GM19468 (cell line): ENCODE measurements around the gene MIOS.
"Not testable (repeated sequence)": the region's sequence is repeated elsewhere in the genome, so short reads cannot be mapped to it uniquely, and the experiment has no call there.

Source experiments
- ATAC-seq: cut with Tn5 transposase; IDR thresholded peaks from one replicate; pipeline ENCODE4 v1.9.1; 2021; ENCODE audit warnings: mild to moderate bottlenecking, moderate library complexity, moderate number of reproducible peaks; ENCODE audit not compliant: unreplicated experiment; ENCODE audit errors: extremely low read depth

The MIOS gene

DNA sequence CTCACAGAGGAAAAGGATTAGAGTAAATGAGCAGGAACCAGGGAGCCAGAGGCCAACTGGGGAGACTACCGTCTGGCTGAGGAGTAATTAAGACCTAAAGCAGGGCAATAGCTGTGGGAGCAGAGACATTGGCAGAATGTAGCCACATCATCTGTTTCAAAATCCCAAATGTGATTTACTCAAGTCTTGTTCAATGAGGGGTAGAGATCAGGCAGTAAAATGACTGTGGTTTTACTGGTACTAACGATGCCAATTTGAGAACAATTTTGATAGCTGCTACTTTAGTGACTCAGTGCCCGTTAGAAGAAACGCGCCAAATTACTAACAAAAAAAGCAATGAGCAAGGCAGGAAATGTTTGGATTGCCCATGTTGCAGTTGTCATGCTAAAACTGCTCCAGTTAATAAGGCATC lies 12.7 kb upstream of the MIOS start:
- ATAC-seq = no peak

DNA sequence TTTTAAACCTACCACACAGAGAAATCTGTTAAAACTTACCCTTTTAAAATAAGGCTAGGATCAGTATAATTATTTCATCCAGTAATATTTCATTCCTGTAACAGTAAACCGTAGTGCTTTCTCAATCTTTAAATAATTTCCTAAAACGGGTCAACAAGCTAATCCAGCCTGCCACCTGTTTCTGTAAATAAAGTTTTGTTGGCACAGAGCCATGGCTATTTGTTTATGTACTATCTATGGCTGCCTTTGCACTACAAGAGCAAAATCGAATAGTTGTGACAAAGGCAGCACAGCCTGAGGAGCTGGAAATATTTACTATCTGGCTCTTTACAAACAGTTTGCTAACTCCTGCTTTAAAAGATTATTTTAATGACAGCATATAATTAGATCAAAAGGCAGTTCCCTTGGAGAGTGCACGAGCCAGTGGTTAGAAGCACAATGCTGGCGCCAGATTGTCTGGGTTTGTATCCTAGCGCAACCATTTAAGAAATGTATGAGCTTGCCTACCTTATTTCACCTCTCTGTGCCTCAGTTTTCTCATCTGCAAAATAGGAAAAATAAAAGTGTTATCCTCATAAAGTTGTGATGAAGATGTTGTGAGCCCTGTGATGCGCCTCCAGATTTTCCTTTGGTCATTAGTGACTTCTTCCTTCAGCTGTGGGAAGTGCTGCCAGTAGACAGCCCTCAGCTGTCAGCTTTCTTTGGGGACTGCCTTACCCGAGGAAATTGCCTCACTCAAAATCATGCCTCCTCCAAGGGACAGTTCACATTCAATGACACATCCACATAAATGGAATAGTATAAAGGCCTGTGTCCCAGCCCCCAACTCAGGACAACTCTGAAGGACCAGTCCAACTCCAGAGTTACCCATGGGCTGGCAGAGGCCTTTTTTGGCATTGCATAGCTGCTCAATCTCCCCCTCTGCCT lies 11.8 kb upstream of the MIOS start:
- ATAC-seq = no peak

DNA sequence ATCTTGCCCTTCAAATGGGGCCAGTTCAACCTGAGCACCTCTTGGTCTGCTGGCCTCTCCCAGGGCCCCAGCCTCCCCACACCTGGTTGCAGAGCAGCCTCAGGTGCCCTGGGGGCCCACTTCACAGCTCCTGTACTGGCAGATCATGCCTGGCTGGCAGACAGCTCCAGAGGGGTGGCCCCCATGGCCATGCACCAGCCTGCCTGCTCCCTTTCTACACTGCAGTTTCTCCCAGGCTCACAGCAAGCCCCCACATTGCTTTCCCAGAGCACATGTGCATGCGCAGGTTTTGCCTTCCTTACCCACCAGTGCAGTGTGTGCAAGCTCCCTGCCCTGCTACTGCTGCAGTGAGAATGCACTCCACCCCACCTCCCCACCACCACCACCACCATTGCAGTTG lies 9.8 kb upstream of the MIOS start:
- ATAC-seq = no peak

DNA sequence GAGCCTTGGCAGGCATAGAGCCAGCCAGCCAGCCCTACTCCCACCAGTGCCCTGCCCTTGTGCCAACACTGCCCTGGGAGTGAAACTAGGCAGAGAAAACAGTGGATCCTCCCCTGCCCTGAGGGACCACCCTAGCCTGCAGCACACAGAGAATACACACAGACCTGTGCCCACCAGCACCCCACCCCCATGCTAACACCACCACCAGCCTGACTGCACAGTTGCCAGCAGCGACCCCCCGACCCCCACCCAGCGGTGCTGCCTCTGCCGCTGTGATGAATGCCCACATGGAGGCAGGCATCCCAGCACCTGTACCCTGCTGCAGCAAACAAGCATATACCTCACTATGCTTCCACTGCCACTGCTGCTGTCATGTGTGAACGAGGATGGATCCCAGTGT lies 9.4 kb upstream of the MIOS start:
- ATAC-seq = no peak

DNA sequence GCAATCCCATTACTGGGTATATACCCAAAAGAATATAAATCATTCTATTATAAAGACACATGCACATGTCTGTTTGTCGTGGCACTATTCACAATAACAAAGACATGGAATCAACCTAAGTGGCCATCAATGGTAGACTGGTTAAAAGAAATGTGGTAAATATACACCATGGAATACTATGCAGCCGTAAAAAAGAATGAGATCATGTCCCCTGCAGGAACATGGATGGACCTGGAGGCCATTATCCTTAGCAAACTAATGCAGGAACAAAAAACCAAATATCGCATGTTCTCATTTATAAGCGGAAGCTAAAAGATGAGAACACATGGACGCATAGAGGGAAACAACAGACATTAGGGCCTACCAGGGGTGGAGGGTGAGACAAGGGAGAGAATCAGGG lies 5.1 kb upstream of the MIOS start:
- ATAC-seq = not testable (repeated sequence)

DNA sequence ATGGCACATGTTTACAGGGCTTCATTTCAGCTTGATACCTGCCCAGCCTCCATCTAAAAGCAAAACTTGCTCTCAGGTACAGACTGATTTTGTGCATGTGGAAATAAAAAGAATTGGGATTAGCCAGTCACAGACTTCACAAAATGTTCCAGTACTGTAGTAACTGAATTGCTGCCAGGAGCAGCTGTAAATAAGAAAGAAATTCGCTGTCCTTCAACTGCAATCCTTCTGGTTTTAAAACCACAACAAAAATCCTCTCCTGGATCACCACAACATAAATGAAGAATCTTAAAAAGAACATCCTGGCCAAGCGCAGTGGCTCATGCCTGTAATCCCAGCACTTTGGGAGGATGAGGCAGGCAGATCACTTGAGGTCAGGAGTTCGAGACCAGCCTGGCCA lies 3.9 kb upstream of the MIOS start:
- no peak for ATAC-seq

DNA sequence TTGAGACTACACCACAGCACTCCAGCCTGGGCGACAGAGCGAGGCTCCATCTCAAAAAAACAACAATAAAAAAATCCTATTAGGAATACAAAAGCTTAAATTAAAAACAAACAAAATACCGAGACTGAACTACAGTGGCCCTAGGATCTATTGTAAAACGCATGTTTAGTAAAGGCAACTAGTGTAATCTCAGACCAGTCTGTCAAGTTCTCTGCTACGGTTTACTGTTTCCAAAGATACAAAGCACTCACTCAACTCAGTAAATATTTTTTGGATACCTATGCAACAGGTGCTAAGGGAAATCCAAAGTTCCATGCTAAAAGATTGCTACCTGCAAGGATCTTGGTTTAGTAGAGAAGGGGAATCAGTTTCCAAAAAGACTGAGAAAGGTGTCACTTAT lies 3.4 kb upstream of the MIOS start:
- no peak for ATAC-seq

DNA sequence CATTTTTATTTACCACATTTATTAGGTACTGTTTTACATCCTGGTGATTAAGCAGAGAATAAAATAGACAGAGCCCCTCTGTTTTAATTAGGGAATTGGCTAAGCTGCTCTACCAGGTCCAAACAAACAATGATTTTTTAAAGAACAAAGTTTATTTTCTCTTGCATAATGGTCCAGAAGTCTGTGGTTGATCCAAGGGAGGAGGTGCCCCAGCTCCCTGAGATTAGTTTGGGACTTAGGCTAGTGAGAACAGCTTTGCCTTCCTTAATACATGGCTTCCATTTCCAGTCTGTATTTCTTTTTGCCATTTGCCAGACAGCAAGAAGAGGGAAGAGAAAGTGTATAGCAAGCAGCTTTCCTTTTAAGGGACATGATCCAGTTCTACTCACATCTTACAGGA lies 2.9 kb upstream of the MIOS start:
- ATAC-seq = no peak

DNA sequence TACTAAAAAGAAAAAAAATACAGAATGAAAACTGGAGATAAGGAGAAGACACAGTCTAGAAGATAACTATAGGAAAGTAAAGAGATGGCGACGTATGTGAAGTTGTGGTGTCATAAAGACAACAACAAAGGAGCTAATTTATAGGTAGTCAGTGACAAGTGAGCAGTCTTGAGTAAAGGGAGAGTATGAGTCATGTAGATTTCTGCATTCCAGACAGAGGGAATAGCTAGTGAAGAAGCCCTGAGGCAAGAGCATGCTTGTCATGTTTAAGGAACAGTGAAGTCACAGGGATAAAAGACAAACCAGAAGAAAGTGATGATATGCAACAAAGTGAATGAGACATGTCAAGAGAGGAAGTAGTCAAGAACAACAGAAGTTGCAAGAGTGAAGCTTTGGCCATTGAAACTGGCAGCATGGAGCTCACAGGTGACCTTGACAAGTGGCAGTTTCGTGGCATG lies 2.3 kb upstream of the MIOS start:
- no peak for ATAC-seq

DNA sequence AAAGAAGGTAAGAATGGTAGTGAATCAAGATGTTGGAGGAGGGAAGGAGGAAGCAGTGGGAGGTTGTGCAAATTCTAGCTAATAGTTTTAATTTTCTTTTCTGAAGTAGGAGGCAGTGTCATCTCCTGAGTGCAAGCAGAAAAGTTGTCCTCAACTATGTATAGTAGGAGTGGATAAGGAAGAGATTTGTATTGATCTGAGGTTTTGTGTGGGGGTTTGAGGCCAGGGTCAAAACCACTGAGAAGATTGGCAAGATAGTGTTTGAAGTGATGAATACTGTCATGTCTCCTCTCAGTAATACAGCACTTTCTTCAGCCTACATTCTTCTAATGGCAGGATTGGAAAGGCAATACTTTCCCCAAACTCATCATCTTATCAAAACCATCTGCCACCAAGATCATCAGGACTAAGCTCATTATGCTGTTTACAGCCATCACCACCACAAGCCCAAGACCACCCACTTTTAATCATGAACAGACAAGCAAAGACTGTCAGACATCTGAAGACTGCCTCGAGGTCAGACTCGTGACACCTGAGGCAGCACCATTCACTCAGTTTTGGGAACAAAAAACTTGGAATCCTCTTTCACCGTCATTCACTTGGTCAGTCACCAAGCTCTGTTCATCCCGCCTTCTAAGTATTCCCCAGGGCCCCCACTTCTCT lies 1.5 kb upstream of the MIOS start:
- no peak for ATAC-seq

DNA sequence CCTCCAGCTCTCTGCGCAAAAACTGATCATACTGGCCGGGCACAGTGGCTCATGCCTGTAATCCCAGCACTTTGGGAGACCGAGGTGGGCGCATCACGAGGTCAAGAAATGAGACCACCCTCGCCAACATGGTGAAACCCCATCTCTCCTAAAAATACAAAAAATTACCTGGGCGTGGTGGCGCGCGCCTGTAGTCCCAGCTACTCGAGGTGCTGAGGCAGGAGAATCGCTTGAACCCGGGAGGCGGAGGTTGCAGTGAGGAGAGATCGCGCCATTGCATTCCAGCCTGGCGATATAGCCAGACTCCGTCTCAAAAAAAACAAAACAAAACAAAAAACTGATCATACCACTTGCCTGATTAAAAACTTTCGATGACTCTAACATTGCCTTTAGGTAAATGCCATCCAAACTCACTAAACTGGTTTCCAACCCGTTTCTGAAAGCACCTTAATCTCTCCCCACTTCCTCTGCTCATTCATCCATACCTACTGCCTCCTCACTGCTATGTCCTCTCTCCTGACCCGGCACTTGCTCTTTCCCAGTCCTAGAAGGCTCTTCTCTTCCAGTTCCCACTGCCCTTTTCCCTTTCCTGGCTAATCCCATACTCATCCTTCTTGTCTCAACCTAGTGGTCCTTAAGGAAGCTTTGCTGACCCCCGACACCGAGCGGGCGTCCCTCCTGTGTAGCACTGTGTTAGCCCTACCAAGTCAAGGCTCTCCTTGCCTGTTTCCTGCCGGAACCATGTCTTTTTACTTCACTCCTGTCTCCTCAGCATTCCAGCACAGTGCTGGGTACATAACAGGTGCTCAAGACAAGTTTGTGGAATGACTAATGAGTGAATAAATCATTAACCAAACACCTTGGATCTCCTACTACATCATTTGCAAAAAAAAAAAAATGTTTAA lies 686 bp upstream of the MIOS start:
- peak; percentile 10 for ATAC-seq

DNA sequence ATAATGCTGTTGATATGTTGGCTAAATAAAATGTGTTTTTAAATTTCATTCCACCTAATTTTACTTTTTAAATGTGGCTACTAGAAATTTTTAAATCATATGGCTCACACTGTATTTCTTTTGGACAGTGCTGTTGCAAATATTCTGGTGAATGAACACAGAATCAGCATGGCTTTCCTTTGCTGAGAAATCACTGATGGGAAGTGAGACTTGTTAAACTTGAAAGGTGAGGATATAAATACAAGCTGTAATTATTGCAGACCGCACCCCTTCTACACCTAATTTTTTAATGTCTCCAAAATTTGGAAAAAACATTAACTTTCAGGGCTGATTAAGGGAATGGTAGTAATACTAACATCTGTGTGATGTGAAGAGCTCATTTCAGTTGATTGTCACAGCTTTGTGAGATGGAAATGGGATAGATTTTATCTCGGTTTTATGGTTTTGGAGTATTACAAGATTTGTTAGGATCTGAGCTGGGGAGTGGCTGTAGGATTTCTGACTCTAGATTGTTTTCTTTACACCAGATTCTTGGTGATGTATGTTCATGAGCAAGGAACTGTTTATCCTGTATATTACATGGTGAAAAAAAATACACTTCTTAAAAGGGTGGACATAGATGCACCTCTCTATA lies 1.3 kb downstream of the MIOS start:
- ATAC-seq = no peak

DNA sequence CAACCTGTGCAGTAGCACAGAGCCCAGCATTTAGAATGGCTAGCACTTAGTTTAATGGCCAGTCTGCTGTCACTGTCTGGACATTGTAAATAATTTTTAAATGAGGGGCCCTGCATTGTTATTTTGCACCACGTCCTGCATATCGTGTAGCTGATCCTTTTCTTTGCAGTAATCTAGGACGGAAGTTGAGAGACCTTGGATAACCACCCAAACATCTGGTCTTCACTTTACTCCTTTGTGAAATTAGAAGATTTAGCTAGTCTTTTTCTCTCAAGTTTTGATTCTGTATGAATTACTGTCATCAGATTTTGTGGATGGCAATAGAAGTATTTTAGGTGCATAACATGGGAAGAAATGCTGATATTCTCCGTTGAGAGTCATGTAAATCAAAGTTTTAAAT lies 1.9 kb downstream of the MIOS start:
- no peak for ATAC-seq

DNA sequence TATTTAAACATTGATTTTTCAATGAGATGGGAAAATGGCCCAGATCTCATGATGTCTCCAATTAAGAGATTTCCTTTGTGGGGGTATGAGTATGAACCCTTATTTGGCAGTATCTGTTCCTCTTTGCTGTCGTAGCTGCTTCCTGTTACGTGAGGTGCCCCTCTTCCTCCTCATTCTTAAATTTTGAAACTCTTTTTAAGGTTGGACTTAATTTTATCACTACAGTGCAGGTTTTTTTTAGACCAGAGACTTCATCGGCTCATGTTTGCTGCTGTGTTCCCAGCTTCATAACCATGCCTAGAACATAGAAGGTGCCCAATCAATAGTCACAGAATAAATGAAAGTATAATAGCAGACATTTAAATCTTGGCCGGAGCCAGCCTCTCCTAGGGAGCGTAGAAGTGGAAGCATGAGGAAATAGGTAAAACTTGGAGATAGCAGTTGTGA lies 2.4 kb downstream of the MIOS start:
- ATAC-seq = no peak

DNA sequence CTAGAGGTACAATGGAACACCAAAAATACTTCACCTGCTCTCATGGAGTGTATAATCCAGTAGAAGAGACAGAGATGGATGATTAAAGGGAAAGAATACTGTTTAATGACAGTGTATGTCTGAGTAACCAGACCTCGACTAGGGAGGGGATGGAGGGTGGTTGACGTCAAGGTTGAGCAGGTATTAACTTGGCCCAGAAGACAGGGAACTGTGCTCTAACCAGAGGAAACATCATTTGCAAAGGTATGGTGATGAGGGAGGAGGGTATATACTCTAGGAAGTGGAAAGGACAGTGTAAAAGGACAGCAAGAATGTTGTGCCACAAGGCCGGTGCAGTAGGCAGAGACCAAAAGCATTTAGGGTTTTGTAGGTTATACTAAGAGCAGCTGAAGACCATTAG lies 2.9 kb downstream of the MIOS start:
- ATAC-seq = no peak

DNA sequence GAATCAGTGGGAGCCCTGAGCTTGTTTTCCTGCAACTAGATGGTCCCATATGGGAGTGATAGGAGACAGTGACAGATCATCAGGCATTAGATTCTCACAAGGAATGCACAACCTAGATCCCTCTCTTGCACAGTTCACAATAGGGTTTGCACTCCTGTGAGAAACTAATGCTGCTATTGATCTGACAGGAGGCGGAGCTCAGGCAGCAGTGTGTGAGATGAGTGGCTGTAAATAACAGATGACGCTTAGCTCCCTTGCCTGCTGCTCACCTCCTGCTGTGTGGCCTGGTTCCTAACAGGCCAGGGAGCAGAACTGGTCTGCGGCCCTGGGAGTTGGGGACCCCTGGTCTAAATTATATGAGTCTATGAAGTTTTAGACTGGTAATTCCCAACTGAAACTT lies 3.9 kb downstream of the MIOS start:
- no peak for ATAC-seq

DNA sequence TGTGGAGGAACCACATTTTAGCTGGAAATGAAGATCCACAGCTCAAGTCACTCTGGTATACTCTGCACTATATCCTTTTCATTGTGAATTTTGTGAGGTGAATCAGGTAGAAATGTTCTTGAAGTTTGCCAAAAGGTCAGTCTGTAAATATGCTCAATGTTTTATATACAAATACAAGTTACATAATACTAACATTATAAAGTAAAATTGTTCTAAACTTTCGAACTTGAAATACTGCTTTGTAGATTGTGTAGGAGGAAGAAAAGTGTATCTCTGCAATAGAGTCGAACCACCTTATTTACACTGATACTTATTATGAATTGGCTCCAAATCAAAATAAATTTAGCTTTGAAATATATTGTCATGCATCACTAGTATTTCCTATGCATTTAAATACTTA lies 7.0 kb downstream of the MIOS start:
- ATAC-seq = no peak

DNA sequence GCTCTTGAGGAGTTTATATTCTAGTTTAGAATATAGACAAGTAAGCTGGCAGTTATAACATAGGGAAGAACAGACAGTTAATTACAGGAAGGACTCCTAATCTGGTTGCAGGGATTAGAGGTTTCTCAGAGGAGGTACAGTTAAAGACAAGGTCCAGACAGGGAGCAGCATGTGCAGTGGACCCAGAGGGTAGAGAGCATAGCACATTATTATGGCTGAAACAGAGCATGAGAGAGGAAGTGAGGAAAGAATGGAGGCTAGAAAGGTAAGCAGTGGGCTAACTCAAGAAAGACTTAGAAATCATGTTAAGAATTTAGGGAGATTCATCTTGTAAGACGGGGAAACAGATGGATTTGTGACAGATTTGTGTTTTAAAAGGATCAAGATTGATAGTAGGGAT lies 9.7 kb downstream of the MIOS start:
- no peak for ATAC-seq

DNA sequence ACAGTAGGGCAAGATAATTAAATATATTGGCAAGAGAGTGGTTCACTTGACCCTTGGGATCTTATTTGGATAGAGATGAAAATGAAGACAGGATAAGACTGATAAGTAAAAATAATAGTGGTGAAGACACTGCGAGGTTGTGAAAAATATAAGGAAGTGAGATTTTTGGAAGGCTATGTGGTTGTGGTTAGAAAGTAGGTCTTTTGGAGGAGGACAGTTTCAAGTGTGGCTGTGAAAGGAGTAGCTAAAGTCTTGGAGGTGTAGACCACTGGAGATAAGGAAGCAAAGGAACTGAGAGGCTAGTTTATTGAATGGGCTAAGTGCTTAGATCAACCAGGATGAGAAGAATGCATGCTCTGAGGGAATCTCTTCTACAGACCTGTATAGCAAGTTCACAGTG lies 11.2 kb downstream of the MIOS start:
- ATAC-seq = peak; percentile 27

DNA sequence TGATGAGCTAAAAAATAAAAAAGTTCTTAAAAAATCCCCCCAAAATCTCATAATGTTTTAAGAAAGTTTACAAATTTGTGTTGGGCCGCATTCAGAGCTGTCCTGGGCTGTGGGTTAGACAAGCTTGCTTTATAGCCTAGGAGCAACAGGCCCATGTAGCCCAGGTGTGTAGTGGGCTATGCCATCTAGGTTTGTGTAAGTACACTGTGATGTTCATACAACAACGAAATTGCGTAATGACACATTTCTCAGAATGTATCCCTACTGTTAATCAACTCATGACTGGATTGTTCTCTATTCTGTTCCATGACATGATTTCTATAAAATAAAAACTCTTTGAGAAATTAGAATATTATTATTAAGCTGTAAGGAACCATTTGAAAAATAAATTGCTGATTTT lies 13.0 kb downstream of the MIOS start:
- no peak for ATAC-seq
